ENCODE data around the gene BTBD1. TPM values are rescaled to one million over a fixed set of nuclear protein-coding genes. Genes with fewer than 3 reads are reported as not detected.
"Not testable (repeated sequence)": the region's sequence is repeated elsewhere in the genome, so short reads cannot be mapped to it uniquely, and the experiment has no call there.

Gene BTBD1
- total RNA-seq, 2 experiments from 2014 or later, result 62.4 to 63.3 TPM

GRCh38 chr15:83081256-83082014 lies 14.4 kb upstream of the BTBD1 start:
- Mint-ChIP-seq H3K4me3 (no peak overlapping the region), H3K36me3 (no peaks in the 10 kb centered on the region), H3K27me3 (peaks cover 54% of the 10 kb centered on the region), H3K4me1 (peaks cover 3% of the 10 kb centered on the region), H3K27ac (no peak overlapping the region), H3K9me3 (no peaks in the 10 kb centered on the region)
- no peak for DNase-seq

- DNase-seq, result no peak
- no peak overlapping the region for H3K4me3 Mint-ChIP-seq
- peaks cover 3% of the 10 kb centered on the region for H3K4me1 Mint-ChIP-seq
- no peak overlapping the region for H3K27ac Mint-ChIP-seq
- peaks cover 47% of the 10 kb centered on the region for H3K27me3 Mint-ChIP-seq
- H3K9me3 Mint-ChIP-seq, result peaks cover 6% of the 10 kb centered on the region
- H3K36me3 Mint-ChIP-seq, result peaks cover 3% of the 10 kb centered on the region
Measured at GRCh38 chr15:83078712-83079111, 11.7 kb upstream of the BTBD1 start.

DNA sequence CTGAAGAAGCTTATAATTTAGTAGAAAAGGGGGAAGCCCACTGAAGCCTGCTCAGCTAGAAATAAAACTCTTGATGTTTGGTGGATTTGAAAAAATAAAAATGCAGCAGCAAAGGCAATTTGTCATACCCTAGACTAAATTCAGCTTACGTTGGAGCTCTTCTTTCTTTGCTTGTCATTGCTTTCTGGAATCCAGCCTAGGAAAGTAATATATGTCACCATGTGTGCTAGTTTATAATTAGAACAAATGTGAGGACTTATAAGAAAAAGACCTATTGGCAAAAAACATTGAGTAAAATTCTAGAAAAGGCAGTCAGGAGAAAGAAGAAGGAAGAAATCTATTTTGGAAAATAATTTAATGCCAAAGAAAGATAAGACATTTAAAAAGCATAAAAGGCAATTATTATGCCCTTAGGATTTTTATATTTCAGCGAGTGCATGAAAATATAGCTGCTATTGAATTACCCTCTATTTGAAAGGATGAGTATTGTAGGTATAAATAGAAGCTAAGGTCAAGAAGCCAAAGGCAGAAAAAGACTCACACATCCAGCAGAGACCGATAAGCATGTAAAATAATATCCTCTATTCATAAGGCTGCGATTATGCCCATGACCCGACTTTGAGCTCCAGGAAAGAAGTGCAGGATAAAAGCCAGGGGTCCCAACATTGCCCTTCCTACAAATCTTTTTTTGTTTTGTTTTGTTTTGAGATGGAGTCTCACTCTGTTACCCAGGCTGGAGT lies 10.6 kb upstream of the BTBD1 start:
- no peak for DNase-seq
- Mint-ChIP-seq H3K4me3 (no peak overlapping the region), H3K4me1 (peaks cover 3% of the 10 kb centered on the region), H3K27me3 (peaks cover 43% of the 10 kb centered on the region), H3K9me3 (peaks cover 6% of the 10 kb centered on the region), H3K36me3 (peaks cover 5% of the 10 kb centered on the region), H3K27ac (no peak overlapping the region)

DNA sequence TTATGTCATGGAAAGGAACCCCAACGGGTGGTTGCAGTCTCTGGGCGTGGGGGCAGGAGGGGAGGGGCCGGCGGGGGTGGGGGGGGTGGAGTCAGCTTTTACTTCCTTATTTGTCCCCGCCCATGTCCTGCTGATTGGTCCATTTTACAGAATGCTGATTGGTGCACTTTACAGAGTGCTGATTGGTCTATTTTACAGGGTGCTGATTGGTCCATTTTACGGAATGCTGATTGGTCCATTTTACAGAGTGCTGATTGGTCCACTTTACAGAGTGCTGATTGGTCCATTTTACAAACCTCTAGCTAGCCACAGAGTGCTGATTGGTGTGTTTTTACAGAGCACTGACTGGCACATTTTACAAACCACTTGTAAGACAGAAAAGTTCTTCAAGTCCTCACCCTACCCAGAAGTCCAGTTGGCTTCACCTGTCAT lies 2.2 kb upstream of the BTBD1 start:
- H3K4me3 Mint-ChIP-seq, H3K27me3 Mint-ChIP-seq: not testable (repeated sequence)
- H3K36me3 Mint-ChIP-seq, result peaks cover 17% of the 10 kb centered on the region
- peaks cover 26% of the 10 kb centered on the region for H3K4me1 Mint-ChIP-seq
- peak; percentile 46 for DNase-seq
- H3K27ac Mint-ChIP-seq, result peak overlapping the region; percentile 68
- H3K9me3 Mint-ChIP-seq, result peaks cover 10% of the 10 kb centered on the region

- Mint-ChIP-seq H3K27me3 (no peaks in the 10 kb centered on the region), H3K4me1 (peaks cover 26% of the 10 kb centered on the region), H3K4me3 (no peak overlapping the region), H3K36me3 (peaks cover 13% of the 10 kb centered on the region), H3K27ac (peak overlapping the region; percentile 80), H3K9me3 (peaks cover 9% of the 10 kb centered on the region)
- no peak for DNase-seq
Measured at GRCh38 chr15:83068054-83068453, 1.0 kb upstream of the BTBD1 start.

GRCh38 chr15:83067638-83067962 lies 548 bp upstream of the BTBD1 start:
- Mint-ChIP-seq H3K9me3 (peaks cover 9% of the 10 kb centered on the region), H3K27me3 (no peaks in the 10 kb centered on the region), H3K27ac (peak overlapping the region; percentile 80), H3K4me3 (peak overlapping the region; percentile 69), H3K4me1 (peaks cover 26% of the 10 kb centered on the region), H3K36me3 (peaks cover 13% of the 10 kb centered on the region)
- no peak for DNase-seq

DNA sequence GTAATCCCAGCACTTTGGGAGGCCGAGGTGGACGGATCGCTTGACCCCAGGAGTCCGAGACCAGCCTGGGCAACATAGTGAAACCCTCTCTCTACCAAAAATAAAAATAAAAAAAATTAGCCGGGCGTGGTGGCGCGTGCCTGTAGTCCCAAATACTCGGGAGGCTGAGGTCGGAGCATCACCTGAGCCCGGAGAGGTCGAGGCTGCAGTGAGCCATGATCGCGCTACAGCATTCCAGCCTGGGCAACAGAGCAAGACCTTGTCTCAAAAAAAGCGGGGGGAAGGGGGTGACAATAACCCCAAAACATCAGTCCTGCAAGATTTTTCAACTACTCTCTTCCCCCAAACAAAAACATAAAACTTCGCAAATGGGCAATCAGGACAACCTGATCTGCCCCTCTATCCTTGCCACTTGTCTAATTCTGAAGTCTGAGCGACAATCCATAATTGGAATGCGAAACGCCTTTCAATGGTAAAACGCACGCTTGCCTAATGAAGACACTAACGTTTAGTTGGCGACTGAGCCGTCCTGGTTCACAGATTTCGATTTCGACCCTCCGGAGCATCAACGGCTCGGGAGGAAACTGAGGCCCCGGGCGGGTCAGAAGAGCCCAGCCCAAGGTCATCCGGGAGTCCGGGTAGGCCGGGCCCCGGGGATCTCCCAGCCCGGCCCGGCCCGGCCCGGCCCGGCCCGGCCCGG lies 868 bp downstream of the BTBD1 start:
- H3K27ac Mint-ChIP-seq, result peak overlapping the region; percentile 83
- no peak for DNase-seq
- no peak overlapping the region for H3K4me3 Mint-ChIP-seq

DNA sequence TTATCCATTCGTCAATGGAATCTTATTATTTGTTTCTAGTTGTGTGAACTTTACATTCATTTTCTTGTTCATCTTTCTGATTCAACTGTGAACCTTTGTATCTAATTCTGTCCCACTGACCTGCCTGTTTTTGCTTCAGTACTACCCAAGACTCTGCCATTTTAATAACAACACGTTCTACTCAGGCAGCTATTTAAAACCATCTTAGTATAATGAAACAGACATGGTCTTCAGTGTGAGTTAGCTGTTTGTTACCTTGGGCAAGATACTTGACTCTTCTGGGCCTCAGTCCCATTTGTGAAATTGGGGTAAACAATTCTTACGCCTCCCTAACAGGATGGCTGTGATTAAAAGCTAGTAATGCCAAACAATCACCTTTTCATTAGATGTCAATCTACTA lies 1.6 kb downstream of the BTBD1 start:
- peak overlapping the region; percentile 83 for H3K27ac Mint-ChIP-seq
- no peaks in the 10 kb centered on the region for H3K27me3 Mint-ChIP-seq
- peaks cover 6% of the 10 kb centered on the region for H3K9me3 Mint-ChIP-seq
- H3K36me3 Mint-ChIP-seq, result peaks cover 13% of the 10 kb centered on the region
- no peak for DNase-seq
- H3K4me3 Mint-ChIP-seq, result no peak overlapping the region
- H3K4me1 Mint-ChIP-seq, result peaks cover 27% of the 10 kb centered on the region

More for the DNA sequence above, 868 bp downstream of the BTBD1 start:
- H3K9me3 Mint-ChIP-seq, result peaks cover 6% of the 10 kb centered on the region
- no peaks in the 10 kb centered on the region for H3K27me3 Mint-ChIP-seq
- H3K4me1 Mint-ChIP-seq, result peaks cover 26% of the 10 kb centered on the region
- H3K36me3 Mint-ChIP-seq, result peaks cover 13% of the 10 kb centered on the region

GRCh38 chr15:83064859-83065258 lies 2.2 kb downstream of the BTBD1 start:
- no peak overlapping the region for H3K4me3 Mint-ChIP-seq
- H3K4me1 Mint-ChIP-seq, result peaks cover 27% of the 10 kb centered on the region
- H3K9me3 Mint-ChIP-seq, result peaks cover 6% of the 10 kb centered on the region
- H3K27me3 Mint-ChIP-seq, result no peaks in the 10 kb centered on the region
- H3K27ac Mint-ChIP-seq, result no peak overlapping the region
- peaks cover 13% of the 10 kb centered on the region for H3K36me3 Mint-ChIP-seq
- no peak for DNase-seq

DNA sequence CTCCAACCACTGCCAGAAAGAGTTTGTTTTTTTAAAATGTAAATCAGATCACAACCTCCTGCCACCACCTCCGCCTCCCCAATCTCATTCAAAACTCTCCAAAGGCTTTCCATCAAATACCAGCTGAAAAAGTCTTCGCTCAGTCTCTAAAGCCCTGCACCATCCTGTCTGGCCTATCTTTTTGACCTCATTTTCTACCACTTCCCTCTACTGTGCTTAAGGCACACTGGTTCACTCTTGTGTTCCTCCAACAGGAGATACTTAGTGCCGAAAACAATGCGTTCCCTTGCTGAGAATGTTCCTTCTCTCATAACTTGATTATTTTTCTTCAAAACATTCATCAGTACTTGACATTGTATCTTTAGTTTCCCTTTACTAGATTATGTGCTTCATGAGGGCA lies 3.5 kb downstream of the BTBD1 start:
- Mint-ChIP-seq H3K27me3 (no peaks in the 10 kb centered on the region), H3K36me3 (peaks cover 13% of the 10 kb centered on the region), H3K4me1 (peaks cover 25% of the 10 kb centered on the region), H3K9me3 (no peaks in the 10 kb centered on the region), H3K27ac (no peak overlapping the region), H3K4me3 (no peak overlapping the region)
- DNase-seq, result no peak

- Mint-ChIP-seq H3K27ac (no peak overlapping the region), H3K27me3 (no peaks in the 10 kb centered on the region), H3K9me3 (no peaks in the 10 kb centered on the region), H3K4me1 (peaks cover 21% of the 10 kb centered on the region), H3K4me3 (no peak overlapping the region), H3K36me3 (peaks cover 13% of the 10 kb centered on the region)
- no peak for DNase-seq
Measured at GRCh38 chr15:83062768-83063180, 4.3 kb downstream of the BTBD1 start.

DNA sequence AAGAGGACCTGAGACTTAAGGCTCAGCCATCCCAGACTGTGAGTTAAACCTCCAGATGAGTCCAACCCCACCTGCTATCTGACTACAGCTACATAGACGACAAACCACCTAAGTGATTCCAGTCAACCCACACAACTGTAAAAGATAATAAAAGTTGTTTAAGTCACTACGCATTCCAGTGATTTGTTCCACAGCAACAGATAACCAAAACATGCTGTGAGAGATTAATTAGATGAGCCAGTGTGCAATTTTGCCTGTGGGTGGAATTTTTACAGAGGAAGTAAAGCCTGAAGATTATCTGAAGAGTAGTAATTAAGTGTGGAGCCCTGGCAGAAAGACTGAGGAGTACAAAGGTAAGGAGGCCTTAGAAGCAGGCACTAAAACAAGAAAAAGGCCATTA lies 5.4 kb downstream of the BTBD1 start:
- Mint-ChIP-seq H3K36me3 (peaks cover 19% of the 10 kb centered on the region), H3K9me3 (no peaks in the 10 kb centered on the region), H3K27me3 (no peaks in the 10 kb centered on the region), H3K4me1 (peaks cover 23% of the 10 kb centered on the region), H3K4me3 (no peak overlapping the region), H3K27ac (no peak overlapping the region)
- no peak for DNase-seq

DNA sequence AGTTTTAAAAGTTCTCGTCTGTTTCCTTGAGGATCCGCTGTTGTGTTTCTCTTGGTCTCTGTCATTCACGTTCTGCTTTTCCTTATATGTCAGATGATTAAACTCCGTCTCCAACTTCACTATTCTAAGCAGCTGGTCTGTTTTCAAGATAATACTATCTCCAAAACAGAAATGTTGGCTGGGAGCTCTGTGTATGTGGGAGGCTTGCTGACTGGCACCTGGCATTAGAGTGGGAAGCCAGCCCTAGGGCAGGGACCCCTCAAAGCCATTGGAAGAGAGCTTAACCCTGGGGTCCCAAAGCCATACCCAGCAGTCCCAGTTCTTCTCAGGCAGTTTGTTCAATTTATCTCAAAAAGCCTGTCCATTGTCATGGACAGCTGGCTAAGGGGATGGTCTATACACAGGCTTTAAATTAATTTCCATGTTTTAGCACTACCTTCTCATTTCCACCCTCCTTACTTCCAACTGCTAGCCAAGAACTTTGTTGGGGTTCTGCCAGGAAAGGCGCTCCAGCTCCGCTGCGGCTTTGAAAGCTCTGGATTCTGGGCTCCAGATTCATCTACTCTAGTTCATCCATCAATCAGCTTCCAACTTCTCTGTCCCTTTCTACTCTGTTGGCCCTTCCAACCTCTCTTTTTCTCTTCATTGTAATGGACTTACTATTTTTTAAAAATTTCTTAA lies 9.2 kb downstream of the BTBD1 start:
- Mint-ChIP-seq H3K9me3 (no peaks in the 10 kb centered on the region), H3K27me3 (no peaks in the 10 kb centered on the region), H3K4me3 (no peak overlapping the region), H3K27ac (no peak overlapping the region), H3K4me1 (peaks cover 21% of the 10 kb centered on the region), H3K36me3 (peaks cover 7% of the 10 kb centered on the region)
- no peak for DNase-seq

DNA sequence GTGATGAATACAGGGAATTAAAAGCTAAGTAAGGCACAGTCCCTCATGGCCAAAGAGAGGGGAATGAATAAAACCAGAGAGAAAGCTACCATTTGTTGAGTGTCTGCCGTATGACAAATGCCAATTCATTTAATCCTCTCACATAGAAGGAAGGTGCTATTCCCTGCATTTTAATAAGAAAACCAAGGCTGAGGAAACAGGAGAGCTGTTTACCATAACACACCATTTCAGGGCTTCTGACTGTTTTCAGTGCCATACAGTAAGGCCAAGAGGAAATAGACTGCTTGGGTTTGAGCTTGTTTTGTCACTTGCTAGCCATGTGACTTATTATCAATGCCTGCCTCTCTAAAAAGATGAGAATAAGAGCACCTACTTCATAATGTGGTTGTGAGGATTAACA lies 10.1 kb downstream of the BTBD1 start:
- Mint-ChIP-seq H3K27ac (no peak overlapping the region), H3K4me3 (no peak overlapping the region), H3K4me1 (peaks cover 21% of the 10 kb centered on the region), H3K9me3 (no peaks in the 10 kb centered on the region), H3K36me3 (peaks cover 7% of the 10 kb centered on the region), H3K27me3 (no peaks in the 10 kb centered on the region)
- no peak for DNase-seq

DNA sequence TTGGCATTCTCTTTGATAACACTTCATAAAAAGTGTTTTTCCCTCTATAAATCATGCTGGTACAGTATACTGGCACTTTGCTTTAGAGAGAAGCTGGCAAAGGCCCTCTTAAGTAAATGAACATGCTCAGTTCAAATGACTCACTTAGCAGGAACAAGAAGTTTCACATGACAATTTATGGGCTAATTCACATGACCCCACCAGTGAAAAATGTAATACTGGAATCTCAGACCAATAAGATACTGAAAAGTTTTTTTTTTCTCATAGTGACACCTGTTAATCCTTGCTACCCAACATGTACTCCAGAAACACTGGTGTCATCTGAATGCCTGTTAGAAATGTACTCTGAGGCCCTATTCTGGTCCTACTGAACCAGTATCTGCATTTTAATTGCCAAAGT lies 13.9 kb downstream of the BTBD1 start:
- no peaks in the 10 kb centered on the region for H3K9me3 Mint-ChIP-seq
- H3K27me3 Mint-ChIP-seq, result no peaks in the 10 kb centered on the region
- no peak overlapping the region for H3K4me3 Mint-ChIP-seq
- no peak overlapping the region for H3K27ac Mint-ChIP-seq
- H3K4me1 Mint-ChIP-seq, result peaks cover 22% of the 10 kb centered on the region
- no peak for DNase-seq
- peaks cover 15% of the 10 kb centered on the region for H3K36me3 Mint-ChIP-seq
